Heart left ventricle (tissue), 11 donors: ENCODE measurements around the gene CBX7. TPM values are rescaled to one million over a fixed set of nuclear protein-coding genes. Genes with fewer than 3 reads are reported as not detected.

Experiments
- polyA plus RNA-seq, 2 donors: library from polyadenylated mRNA; stranded (reverse); fragments of 200-250 nt; gene quantifications; one replicate each; pipeline ENCODE4 v1.2.3, GENCODE V29; 2013
- total RNA-seq, 9 donors: library from RNA; depleted of rRNA in 2 of 9; stranded (reverse); fragments of >200 nt in 2 of 9; fragmentation: NEBNext Ultra II Directional in 3 of 9; extraction: Animal tissue kit (Norgen Biotek cat#: 25700) in 3 of 9; gene quantifications; one replicate each; pipeline versions ENCODE4 v1.1.0 to v1.2.4, GENCODE V29; 2016 to 2023
- donor health status: ischemic (EF 13 %, LVEDD 7.1; RV severe dilation, severe dysfunction).
- donor health status: healthy with polysubstance abuse.
- donor health status: DM: no; HTN: yes; CAD: no.
- donor health status: DM: no; HTN: no; CAD: no.
- donor health status: ischemic (EF 25% LVEDD 5.7; RV mildly dilated, moderate dysfunction).
- donor health status: healthy.
- donor health status: DM: yes; HTN: yes; CAD: no.
- donor health status: PGD.
- donor health status: nonischemic (EF 23%, LVEDD 6.1; RV moderate dilation, normal function).

Gene CBX7
- total and polyA plus RNA-seq, 11 donors = 48.3 to 187 (median 69.8) TPM

Other genes with a start within 250 kb of the CBX7 start
- 1 to 10 TPM in 3 of 9 donors, under 1 TPM in 3, not detected in 3; 0.36 to 7.7 (median 1.4) TPM for gene APOBEC3A, start 195.1 kb downstream of the CBX7 start, total RNA-seq
- gene APOBEC3A, start 195.1 kb downstream of the CBX7 start, polyA plus RNA-seq = 1 to 10 TPM in 1 of 2 donors, under 1 TPM in 1; 0.58 to 1.4 TPM
- gene APOBEC3B, start 170.3 kb downstream of the CBX7 start, total RNA-seq = 10 to 100 TPM in 1 of 9 donors, 1 to 10 TPM in 3, under 1 TPM in 3, not detected in 2; 0.49 to 10.3 (median 1.1) TPM
- gene APOBEC3B, start 170.3 kb downstream of the CBX7 start, polyA plus RNA-seq = 1 to 10 TPM in 1 of 2 donors, under 1 TPM in 1; 0.85 to 1.0 TPM
- 10 to 100 TPM in 8 of 9 donors, 1 to 10 TPM in 1; 7.3 to 53.8 (median 26.3) TPM for gene APOBEC3C, start 138.4 kb downstream of the CBX7 start, total RNA-seq
- gene APOBEC3C, start 138.4 kb downstream of the CBX7 start, polyA plus RNA-seq = 10 to 100 TPM; 12.3 to 24.9 TPM
- 1 to 10 TPM in 4 of 9 donors, under 1 TPM in 5; 0.20 to 4.7 (median 0.87) TPM for gene APOBEC3D, start 131.6 kb downstream of the CBX7 start, total RNA-seq
- gene APOBEC3D, start 131.6 kb downstream of the CBX7 start, polyA plus RNA-seq = 1 to 10 TPM in 1 of 2 donors, under 1 TPM in 1; 0.80 to 1.4 TPM
- 10 to 100 TPM in 2 of 9 donors, 1 to 10 TPM in 7; 1.2 to 18.2 (median 4.3) TPM for gene APOBEC3F, start 111.8 kb downstream of the CBX7 start, total RNA-seq
- gene APOBEC3F, start 111.8 kb downstream of the CBX7 start, polyA plus RNA-seq = 1 to 10 TPM; 1.4 to 9.6 TPM
- 10 to 100 TPM in 1 of 9 donors, 1 to 10 TPM in 8; 1.8 to 21.9 (median 3.3) TPM for gene APOBEC3G, start 75.4 kb downstream of the CBX7 start, total RNA-seq
- 1 to 10 TPM; 2.9 to 3.5 TPM for gene APOBEC3G, start 75.4 kb downstream of the CBX7 start, polyA plus RNA-seq
- 1 to 10 TPM in 1 of 9 donors, under 1 TPM in 3, not detected in 5; 0.21 to 1.7 (median 0.61) TPM for gene APOBEC3H, start 55.4 kb downstream of the CBX7 start, total RNA-seq
- gene APOBEC3H, start 55.4 kb downstream of the CBX7 start, polyA plus RNA-seq = under 1 TPM in 1 of 2 donors, not detected in 1; 0.46 TPM
- gene PDGFB, start 92.3 kb upstream of the CBX7 start, total RNA-seq = 10 to 100 TPM; 15.2 to 43.7 (median 21.8) TPM
- gene PDGFB, start 92.3 kb upstream of the CBX7 start, polyA plus RNA-seq = 10 to 100 TPM in 1 of 2 donors, 1 to 10 TPM in 1; 9.0 to 21.3 TPM
- 100 to 1,000 TPM; 237 to 911 (median 336) TPM for gene RPL3, start 166.9 kb upstream of the CBX7 start, total RNA-seq
- gene RPL3, start 166.9 kb upstream of the CBX7 start, polyA plus RNA-seq = 1,000 to 10,000 TPM in 1 of 2 donors, 100 to 1,000 TPM in 1; 329 to 1,765 TPM
- gene SYNGR1, start 197.3 kb upstream of the CBX7 start, total RNA-seq = 10 to 100 TPM; 20.0 to 49.9 (median 38.6) TPM
- 10 to 100 TPM; 39.3 to 41.9 TPM for gene SYNGR1, start 197.3 kb upstream of the CBX7 start, polyA plus RNA-seq
- 10 to 100 TPM; 14.5 to 21.7 (median 17.4) TPM for gene TAB1, start 247.1 kb upstream of the CBX7 start, total RNA-seq
- 10 to 100 TPM; 17.8 to 18.1 TPM for gene TAB1, start 247.1 kb upstream of the CBX7 start, polyA plus RNA-seq